Activated CD4-positive, CD25-positive, alpha-beta regulatory T cell treated with anti-CD3 and anti-CD28 coated beads, Interleukin-2, amount 50 U/mL, for 16 hours (primary cell): ENCODE measurements around the gene ADRB1.

Experiments used
- DNase-seq: peaks from one replicate; pipeline ENCODE4 v3.0.0-alpha.2; 2020; ENCODE audit warnings: low read depth, low spot score

Gene ADRB1

DNA sequence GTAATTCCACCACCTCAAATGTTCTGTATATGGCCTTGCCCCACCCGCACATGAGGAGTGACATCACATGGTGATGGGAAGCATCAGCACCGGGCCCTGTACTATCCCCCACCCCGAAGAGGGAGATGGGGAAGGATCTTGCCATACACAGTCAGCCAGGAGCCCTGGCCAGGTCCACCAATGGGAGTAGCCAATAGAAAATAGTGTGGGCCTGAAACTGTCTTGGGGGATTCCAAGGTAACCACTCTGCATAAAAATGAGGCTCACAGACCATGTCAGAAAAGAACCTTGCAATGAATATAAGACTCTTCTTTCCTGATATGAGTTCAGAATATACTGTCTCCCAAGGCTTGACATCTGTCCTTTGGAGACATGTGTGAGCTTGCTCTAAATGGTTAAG lies 51.1 kb downstream of the ADRB1 start:
- DNase-seq = no peak

DNA sequence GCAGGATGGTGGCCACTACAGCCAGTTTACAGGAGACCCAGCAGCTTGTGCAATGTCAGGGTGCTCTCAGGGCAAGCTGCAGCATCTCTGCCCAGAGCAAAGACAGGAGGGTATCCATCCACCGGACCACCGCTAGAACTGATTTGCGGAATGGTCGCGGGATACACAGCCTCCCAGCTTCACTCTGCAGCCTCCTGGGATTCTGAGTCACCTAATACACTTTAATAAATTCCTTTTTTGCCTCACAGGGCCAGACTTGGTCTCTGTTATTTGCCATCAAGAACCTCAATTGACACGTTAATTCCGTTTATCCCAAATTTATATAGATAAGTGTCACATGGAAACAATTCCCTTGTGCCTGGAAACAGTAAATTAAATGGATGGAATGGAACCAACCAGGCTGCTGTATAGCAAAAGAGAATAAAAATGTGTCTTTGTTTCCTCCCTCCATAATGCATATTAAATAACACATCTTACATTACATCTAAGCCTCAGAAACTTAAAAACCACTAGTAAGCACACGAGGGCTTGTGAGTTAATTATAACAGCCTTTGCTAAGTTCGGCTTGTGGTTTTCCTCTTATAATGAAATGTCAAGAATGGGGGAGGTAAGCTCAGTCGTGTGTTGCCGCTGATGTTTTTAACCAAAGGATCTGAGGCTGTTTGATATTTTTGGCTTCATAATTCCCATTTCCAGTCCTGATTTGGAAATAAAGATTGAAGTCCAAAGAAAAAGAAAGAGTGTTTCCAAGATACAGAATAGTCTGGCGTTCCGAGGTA lies 52.1 kb downstream of the ADRB1 start:
- DNase-seq = no peak
